ENCODE data around the gene CXCL14. TPM values are rescaled to one million over a fixed set of nuclear protein-coding genes. Genes with fewer than 3 reads are reported as not detected.

The CXCL14 gene
- total and polyA plus RNA-seq, 2 of the 4 experiments (the other 2 are of a cell fraction) = not detected

GRCh38 chr5:135537745-135538144 lies 41.0 kb downstream of the CXCL14 start:
- BruUV-seq (replicated peaks) = no TSS peak
- Histone ChIP-seq H3K9ac (ENCODE audit: low read depth, low read length) (no peak overlapping the region), H4K91ac (ENCODE audit: insufficient read depth, low read depth, low read length) (no peak overlapping the region), H3K36me3 (ENCODE audit: control insufficient read depth, insufficient read depth, low read length) (no peaks in the 10 kb centered on the region), H3K79me1 (ENCODE audit: low read depth in 1 of 2, low read length in 2 of 2) (no peaks in the 10 kb centered on the region), H3K9me1 (ENCODE audit: insufficient read depth, low read length) (no peaks in the 10 kb centered on the region), H2BK15ac (ENCODE audit: low read depth, low read length) (no peak overlapping the region), H2BK120ac (ENCODE audit: low read depth, low read length) (no peak overlapping the region), H4K8ac (ENCODE audit: low read depth in 2 of 2, low read length in 2 of 2) (no peak overlapping the region), H4K5ac (ENCODE audit: low read depth, low read length) (no peak overlapping the region), H2AK9ac (replicated peaks; ENCODE audit: low read depth, low read length, poor library complexity) (no peak overlapping the region), H2BK20ac (ENCODE audit: low read depth, low read length) (no peak overlapping the region), H2AFZ (replicated peaks; ENCODE audit: low read length, poor library complexity) (no peak overlapping the region), H3K27me3 (ENCODE audit: control insufficient read depth, insufficient read depth, low read length) (peaks cover 92% of the 10 kb centered on the region), H3K9me3 (ENCODE audit: control insufficient read depth, insufficient read depth, low read length) (peaks cover 5% of the 10 kb centered on the region), H2BK5ac (ENCODE audit: low read depth, low read length, poor library complexity, severe bottlenecking) (no peak overlapping the region), H2AK5ac (ENCODE audit: low read depth, low read length) (no peak overlapping the region), H3K18ac (ENCODE audit: low read depth, low read length) (no peak overlapping the region), H3K4me2 (ENCODE audit: low read depth, low read length) (no peak overlapping the region), H3K4me3 (ENCODE audit: insufficient read depth, low read depth, low read length) (no peak overlapping the region), H3K27ac (ENCODE audit: insufficient read depth, low read length) (no peak overlapping the region), H3K4me1 (ENCODE audit: control insufficient read depth, insufficient read depth, low read length) (no peaks in the 10 kb centered on the region), H3K23ac (ENCODE audit: low read depth, low read length) (no peak overlapping the region), H3K56ac (ENCODE audit: extremely low read depth, insufficient read depth, low read length) (no peak overlapping the region), H3K14ac (replicated peaks; ENCODE audit: low read depth, low read length) (no peak overlapping the region), H3K4ac (ENCODE audit: low read depth, low read length) (no peak overlapping the region), H4K20me1 (ENCODE audit: insufficient read depth, low read length) (no peaks in the 10 kb centered on the region)
- ChIA-PET CTCF (no interaction called here), POLR2A (ENCODE audit: unreplicated experiment) (no interaction called here)
- in situ Hi-C loops (cut with MboI; ENCODE audit: low sequenced_read_pairs) = no loop called here
- dilution Hi-C loops (cut with HindIII; ENCODE audit: low sequenced_read_pairs, unreplicated experiment) = no loop called here
- intact Hi-C loops (cut with micrococcal nuclease) = no loop called here
- DNase-seq = no peak
- 20% methylated on average over 1 of the region's 2 CpGs; no CpG with 5 or more reads in 1 of the 2 experiments for WGBS, 2 experiments (ENCODE audit: extremely low coverage in 2 of 2, insufficient read length in 1 of 2)
- ATAC-seq (ENCODE audit: low read depth) = no peak
- no peak for TF ChIP-seq POLR2A (IDR thresholded peaks at IDR 0.05; ENCODE audit: low read depth, low read length)
- TF ChIP-seq CHD1 (IDR thresholded peaks at IDR 0.05; ENCODE audit: low read depth, low read length) = no peak
- TF ChIP-seq SMC3 (IDR thresholded peaks at IDR 0.05; ENCODE audit: low read depth, low read length) = no peak
- TF ChIP-seq MAZ (IDR thresholded peaks at IDR 0.05; ENCODE audit: borderline replicate concordance, low read depth, low read length) = no peak
- TF ChIP-seq CTCF (conservative IDR thresholded peaks at IDR 0.05; ENCODE audit: low read depth, low read length) = no peak
- no peak for TF ChIP-seq ELK1 (IDR thresholded peaks at IDR 0.05; ENCODE audit: borderline replicate concordance, low read depth, low read length)
- no peak for TF ChIP-seq NFE2L2 (IDR thresholded peaks at IDR 0.05; ENCODE audit: low read depth, low read length)
- no peak for TF ChIP-seq USF2 (IDR thresholded peaks at IDR 0.05; ENCODE audit: low read depth, low read length)
- no peak for TF ChIP-seq CEBPB (IDR thresholded peaks at IDR 0.05; ENCODE audit: low read depth, low read length)
- no peak for TF ChIP-seq BHLHE40 (IDR thresholded peaks at IDR 0.05; ENCODE audit: low read depth, low read length)
- TF ChIP-seq RAD21 (IDR thresholded peaks at IDR 0.05; ENCODE audit: low read length) = no peak
- TF ChIP-seq RFX5 (IDR thresholded peaks at IDR 0.05; ENCODE audit: low read depth, low read length) = no peak
- no peak for TF ChIP-seq MAFK (IDR thresholded peaks at IDR 0.05; ENCODE audit: low read depth, low read length)
- TF ChIP-seq MXI1 (IDR thresholded peaks at IDR 0.05; ENCODE audit: borderline replicate concordance, low read depth, low read length) = no peak
- no peak for TF ChIP-seq FOS (IDR thresholded peaks at IDR 0.05; ENCODE audit: low read depth, low read length)

Data from IMR-90 (cell line).